NCI-H128 (cell line): Measurements from ENCODE around the gene TMCO5A.

ENCODE experiments used
- DNase-seq: peaks from one replicate; lab custom pipeline; 2025; ENCODE audit not compliant: unreplicated experiment; lab: John Stamatoyannopoulos, UW

The TMCO5A gene

DNA sequence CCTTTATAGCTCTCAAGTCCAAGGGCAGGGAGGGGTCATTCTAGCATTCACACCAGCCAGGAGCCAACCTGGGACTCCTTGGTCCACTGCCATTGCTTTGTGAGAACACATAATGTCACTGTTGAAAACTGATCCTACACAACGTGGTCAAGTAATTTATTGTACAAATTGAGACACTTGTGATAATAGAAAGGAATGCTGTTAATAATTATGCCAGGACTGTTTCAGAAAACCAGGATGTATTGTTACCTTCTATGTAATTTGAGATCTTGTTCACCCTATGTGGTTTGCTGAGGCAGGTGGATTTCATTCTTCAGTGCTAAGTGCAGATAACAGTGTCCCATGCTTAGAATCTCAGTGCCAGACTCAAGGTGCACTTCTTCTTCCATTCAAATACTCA is 33.3 kb downstream of the TMCO5A start:
- no peak for DNase-seq

DNA sequence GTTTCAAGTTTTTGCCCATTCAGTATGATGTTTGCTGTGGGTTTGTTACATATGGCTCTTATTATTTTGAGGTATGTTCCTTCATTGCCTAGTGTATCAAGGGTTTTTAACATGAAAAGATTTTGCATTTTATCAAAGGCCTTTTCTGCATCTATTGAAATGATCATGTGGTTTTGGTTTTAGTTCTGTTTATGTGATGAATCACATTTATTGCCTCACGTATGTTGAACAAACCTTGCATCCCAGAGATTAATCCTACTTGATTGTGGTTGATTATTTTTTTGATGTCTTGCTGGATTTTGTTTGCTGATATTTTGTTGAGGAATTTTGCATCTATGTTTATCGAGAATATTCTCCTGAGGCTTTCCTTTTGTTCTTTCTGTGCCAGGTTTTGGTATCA is 39.4 kb downstream of the TMCO5A start:
- no peak for DNase-seq

DNA sequence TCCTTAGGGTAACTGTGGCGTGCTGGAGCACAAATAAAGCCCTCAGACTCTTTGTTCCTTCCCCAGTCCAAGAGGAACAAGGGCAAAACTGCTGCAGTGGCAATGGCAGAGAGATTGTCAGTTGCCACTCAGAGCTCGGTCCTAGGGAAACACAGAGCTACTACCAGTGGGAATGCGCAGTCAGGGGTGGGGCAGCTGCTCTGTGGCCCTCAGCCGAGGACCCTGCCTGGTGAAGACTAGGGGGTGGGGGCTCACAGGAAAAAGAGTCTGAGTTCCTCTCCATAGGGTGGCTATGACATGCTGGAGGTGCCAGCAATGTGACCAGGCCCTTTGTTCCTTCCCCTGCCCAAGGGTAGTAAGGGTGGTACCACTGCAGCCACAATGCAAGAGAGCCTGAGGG is 43.8 kb downstream of the TMCO5A start:
- no peak for DNase-seq

DNA sequence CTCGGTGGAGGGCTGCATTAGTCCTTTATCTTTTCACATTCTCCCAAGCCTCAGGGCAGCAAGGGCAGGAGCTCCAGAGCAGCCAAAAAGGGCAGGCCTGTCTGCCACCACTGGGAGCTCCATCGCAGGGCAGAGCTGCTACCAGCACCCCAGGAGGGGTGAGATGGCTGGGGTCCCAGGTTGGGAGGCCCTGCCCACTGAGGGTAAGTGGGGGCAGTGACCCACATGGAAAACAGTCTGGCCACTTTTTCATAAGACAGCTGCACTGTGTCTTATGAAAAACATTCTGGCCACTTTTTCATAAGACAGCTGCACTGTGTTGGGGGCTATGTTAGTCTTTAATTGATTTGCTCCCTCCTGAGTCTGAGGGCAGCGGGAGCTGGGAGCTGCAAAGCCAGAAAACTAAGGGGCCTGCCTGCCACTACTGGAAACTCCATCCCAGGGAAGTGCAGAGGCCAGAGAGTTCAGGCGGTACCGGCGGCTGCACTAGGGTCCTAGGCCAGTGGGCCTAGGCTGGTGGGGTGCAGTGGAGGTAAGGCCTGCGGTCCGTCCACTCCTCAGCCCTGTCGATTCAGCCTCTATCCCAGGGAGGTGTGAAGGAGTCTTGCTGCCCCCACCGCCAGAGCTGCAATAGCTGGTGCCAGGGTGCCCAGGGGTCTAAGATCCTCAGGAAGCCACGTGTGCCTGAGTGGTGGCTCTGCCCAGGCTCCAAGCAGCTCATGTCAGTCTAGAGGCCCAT is 45.4 kb downstream of the TMCO5A start:
- no peak for DNase-seq

DNA sequence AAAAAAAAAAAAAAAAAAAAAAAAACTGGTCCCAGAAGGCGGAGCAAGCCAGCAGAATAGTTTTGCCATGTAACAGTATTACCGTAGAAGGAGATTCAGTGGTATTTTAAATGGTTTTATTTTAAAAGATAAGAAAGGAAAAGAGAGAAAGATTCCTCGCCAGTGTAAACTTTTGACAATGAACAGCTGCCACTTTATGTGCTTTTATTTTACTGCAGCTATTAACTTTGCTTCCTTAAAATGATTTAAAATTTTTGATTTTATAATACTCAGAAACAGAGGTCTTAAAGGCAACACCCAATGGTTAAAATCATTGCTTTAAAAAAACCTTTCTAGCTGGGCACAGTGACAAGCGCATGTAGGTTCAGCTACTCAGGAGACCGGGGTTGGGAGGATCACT is 46.8 kb downstream of the TMCO5A start:
- DNase-seq, result no peak

DNA sequence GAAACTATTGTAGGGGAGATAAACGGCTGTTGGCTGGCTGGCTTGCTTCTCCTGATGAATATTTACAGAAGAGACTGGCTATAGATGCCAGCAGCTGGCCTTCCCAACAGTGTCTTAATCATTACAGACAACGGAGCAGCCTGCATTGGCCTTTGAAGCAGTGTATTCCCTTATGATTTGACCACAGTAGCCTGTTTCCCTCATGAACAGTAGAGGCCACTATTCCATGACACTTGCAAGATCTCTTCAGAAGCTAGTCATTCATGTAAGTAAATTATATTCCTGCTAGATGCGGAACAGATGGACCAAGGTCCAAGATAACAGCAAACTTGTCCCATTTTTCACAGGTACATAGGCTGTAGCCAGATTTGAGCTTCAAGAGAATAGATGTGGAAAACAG is 47.3 kb downstream of the TMCO5A start:
- no peak for DNase-seq

DNA sequence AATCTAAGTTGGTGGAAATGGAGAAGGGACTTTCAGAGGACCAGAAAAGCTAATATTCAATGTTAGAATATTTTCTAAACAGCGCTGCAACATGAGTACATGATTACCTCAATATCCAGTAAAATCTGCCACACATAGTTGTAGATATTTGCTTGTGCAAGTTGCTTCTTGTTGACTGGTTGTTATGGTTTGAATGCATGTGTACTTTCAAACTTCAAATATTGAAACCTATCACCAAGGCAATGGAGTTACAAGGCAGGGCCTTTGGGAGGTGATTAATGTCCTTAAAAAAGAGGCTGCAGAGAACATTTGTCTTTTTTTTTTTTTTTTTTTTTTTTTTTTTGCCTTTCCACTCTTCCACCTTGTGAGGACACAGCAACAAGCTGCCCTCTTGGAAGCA is 49.9 kb downstream of the TMCO5A start:
- DNase-seq, result no peak

DNA sequence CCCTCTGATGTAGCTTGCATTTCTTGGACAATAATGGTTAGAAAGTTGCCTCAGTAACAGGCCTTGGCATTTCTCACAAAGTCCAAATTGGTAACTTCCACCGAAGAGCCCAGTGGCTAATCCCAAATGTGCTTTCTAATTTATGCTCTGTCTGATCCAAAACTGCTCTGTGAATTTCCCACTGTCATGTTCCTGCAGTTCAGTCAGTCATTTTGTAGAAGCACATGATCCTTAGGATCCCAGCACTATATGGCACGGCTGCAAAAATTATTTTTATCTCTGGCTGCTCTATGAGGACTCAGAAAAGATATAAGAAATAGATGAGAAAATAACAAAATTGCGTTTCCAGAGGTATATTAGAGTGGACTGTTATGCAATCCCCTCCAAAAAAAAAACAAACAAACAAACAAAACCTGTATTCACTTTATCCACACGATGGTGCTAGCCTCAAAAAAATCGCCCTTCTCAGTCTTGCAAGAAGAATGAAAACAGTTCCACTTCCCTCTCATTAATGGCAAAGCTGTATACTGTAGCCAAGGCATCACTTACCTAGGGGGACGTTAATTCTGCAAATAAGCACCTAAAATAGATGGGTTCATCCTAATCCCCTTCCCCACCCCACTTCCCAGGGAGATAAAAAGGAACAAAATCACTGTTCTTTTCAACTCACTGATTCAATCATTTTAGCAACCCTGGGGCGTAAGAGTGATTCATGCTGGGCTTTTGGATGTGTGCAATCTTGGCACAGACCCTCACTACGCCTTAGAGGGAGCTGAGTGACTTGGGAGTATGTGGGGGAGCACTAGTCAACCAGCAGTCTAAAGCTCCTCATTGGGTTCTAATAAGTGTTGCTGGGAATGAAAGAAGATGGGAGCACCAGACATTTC is 61.3 kb downstream of the TMCO5A start:
- DNase-seq, result no peak
